Measurements from ENCODE around the gene HSDL1. TPM values are rescaled to one million over a fixed set of nuclear protein-coding genes. Genes with fewer than 3 reads are reported as not detected.
A peak's percentile ranks its signal among the peaks of the same experiment; 100 is the strongest.

Gene HSDL1
- total RNA-seq = 25.6 and 30.1 TPM in 2 replicates

DNA sequence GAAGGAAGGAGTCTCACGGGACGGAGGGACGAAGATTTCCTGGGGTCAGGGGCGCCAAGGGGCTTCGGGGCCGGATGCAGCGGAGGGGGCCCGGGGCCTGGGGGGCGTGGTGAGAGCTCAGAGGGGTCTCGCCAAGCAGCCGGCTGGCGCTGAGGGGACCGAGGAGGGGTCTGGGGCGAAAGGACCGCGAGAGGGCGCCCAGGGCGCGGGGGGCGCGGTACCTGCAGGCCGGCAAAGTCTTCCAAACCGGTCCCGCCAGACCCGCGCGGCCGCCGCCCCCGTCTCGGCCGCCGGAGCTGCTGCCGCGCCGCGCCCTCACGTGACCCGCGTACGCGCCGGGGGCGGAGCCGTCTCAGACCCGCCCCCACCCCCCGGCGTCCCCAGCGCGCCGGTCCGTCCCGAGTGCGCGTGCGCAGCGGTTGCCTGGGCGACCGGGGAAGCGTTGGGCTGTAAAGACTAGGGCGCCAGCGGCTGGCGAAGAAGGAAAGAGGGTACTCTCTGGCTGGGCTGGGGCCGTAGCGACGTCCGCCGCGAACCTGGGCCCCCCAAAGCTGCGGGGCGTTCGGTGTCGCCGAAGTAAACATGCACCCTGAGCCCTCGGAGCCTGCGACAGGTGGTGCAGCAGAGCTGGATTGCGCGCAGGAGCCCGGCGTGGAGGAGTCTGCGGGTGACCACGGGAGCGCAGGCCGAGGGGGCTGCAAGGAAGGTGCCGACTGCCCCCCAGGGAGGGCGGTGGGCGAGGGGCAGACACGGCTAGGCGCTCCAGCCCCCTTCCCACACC lies at the start of gene HSDL1, which contains the start of gene DNAAF1:
HSDL1 (minus strand) TSS at position 319 of the 781 bp plus-strand sequence. CDS start 13,856 bp downstream, outside the sequence.
DNAAF1 (plus strand) TSS at position 450 of the 781 bp plus-strand sequence; CDS start at position 583, 133 bp downstream.
- DNase-seq (ENCODE audit: low read depth, low spot score) = peak; percentile 8

DNA sequence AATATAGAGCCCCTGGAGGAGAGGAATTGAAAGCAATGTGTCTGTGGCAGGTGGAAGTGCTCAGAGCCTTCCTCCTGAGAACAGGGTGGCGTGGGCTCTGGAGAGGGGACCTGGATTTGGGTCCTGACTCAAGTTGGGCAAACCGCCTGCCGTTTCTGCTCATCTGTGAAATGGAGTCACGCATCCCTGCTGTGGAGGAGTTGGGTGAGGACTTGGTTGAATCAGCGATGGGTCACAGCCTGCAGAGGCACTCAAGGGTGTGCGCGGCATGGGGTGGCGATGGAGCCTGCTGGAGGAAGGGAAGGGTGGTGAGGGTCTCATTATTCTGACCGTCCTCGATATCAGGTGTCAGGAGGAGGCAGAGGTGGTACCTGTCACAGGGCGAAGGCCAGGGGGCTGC lies 49.0 kb upstream of the HSDL1 start:
- DNase-seq (ENCODE audit: low read depth, low spot score) = no peak

DNA sequence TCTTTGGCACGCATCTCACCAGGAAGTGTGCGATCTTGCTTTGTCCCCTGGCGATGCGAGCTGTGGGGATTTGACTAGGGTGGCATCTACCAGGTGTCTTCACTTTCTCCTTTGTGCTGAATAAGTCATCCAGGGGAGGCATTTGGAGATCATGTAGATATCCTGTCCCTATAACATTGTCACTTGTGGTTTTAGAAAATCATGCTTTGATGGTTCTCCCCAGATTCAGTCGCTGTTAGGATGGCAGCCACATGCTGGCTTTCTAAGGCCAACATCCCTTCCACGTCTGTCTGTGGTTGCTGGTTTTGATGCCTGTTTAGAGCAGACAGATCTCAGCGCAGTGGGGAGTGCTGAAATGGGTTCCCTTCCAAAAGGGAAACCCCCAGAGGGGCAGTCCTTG lies 48.5 kb upstream of the HSDL1 start:
- no peak for DNase-seq (ENCODE audit: low read depth, low spot score)

DNA sequence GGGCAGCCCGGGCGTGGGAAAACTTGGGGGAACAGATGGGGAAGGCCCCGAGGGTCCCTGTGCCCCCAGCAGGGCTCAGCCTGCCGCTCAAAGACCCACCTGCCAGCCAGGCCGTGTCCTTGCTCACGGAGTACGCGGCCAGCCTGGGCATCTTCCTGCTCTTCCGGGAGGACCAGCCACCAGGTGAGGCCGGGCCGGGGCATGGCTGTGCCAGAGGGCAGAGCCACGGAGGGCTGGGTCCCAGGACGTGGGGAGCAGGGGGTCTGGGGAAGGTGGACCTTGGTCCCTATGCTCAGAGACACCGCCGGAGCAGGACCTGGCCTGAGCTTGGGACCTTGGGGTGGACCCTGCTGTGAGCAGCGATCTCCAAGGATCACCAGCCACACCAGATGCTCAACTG lies 46.5 kb upstream of the HSDL1 start:
- DNase-seq (ENCODE audit: low read depth, low spot score) = no peak

DNA sequence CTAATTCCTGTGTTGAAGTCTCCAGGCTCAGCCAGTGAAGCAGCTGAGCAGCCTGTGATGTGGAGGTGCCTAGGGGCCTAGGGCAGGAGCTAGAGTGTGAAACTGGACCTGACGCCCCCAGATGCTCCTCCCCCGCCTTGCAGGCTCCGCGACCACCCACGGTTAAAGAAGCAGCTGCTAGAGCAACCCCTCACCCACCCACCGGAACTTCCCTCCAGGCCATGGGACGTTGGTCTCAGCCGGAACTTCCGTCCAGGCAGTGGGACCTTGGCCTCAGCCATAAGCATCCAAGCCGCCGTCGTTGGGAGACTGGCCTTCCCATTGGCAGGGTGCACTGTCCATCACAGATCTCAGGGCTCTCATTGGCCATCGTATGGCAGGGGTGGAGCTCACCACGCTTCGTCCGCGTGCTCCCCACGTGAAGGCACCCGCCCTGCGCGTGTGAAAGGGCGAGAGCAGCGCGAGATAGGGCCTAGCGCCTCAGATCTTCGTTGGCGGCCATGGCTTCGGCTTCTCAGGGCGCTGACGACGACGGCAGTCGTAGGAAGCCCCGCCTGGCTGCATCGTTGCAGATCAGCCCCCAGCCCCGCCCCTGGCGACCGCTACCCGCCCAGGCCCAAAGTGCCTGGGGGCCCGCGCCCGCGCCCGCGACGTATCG lies 45.9 kb upstream of the HSDL1 start, which contains the start of gene ADAD2:
ADAD2 (plus strand) TSS at position 427 of the 658 bp plus-strand sequence; CDS start at position 501, 74 bp downstream.
- DNase-seq (ENCODE audit: low read depth, low spot score) = no peak

DNA sequence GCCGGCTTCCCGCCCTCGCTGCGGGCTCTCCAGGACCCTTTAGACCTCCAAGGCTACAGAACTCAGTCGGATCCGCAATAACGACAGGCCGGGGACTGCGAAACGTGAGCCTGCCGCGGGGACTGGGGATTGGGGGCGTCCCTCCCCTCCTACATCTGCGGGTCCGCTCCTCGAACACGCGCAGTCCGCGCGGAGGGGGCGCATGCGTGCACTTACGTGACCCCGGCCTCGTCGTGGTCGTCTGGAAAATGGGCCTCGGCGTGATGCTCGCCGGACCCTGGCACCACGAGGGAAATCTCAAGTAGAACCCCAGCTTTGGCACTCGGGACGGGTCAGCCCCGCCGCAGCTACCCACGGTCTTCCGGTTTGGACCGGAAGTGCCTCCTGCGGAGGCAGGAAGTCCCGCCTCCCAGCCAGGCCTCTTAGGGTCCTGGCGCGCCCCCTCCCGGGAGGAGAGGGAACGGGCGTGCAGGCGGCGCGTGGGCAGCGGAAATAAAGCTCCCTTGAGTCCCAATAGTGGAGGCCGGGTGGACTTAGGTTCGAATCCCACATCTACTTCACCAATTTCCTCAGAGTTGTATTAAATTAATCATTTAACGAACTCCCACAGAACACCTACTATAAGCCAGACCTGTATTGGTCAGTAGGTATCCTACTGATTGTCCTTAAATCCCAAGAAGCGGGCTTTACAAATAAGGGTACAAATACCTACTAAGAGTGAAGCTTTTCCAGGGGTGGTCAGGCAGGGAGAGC lies 41.9 kb upstream of the HSDL1 start, which contains the start of gene TAF1C:
TAF1C (minus strand) TSS at position 373 of the 753 bp plus-strand sequence. CDS start 2,069 bp downstream, outside the sequence.
- DNase-seq (ENCODE audit: low read depth, low spot score) = peak; percentile 78

DNA sequence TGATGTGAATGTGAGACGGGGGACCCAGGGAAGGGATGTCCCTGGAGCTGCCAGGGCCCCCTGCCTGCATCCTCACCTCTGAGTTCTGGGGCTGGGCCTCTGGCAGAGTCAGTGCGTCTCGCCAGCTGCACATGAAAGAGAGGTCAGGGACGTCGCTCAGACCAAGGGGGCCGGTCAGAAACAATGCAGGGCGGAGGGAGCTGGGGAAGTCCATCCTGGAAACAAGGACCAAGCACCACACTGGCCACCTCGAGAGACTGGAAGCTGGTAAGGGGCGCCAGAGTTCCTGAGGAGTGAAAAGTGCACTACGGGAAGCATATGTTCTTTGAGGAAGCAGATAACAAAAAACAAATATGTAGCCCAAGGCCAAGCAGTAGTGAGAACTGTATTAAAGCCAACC lies 39.8 kb upstream of the HSDL1 start:
- DNase-seq (ENCODE audit: low read depth, low spot score) = peak; percentile 86

DNA sequence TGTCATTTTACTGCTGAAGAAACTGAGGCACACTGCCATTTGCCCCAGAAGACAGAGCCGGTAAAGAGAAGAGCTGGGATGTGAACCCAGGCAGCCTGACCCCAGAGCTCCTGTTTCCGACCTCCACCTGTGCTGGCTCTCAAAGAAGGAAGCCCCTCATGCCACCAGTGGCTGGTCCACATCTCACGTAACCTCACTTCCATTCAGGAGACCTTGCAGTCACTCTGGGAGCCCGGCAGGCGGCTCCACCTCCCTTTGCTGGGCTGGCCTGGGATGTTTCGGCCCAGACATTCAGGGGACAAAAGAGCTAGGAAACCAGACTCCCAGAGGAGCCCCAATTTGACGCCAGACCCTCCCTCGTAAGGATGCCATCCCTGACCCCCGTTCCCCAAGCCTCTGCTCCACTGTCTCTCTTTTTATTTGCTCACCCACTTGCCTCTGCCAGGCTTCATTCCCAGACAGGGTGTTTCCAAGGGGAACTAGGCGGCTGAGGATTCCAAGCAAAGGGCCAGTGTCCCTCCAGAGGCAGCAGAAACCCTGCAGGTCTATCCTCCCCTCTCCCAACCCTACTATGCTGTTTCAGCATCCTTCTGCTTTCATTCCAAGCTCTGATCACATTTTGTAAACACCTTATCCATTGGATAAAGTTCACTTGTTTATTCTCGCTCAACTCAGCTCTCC lies 39.1 kb upstream of the HSDL1 start:
- no peak for DNase-seq (ENCODE audit: low read depth, low spot score)

DNA sequence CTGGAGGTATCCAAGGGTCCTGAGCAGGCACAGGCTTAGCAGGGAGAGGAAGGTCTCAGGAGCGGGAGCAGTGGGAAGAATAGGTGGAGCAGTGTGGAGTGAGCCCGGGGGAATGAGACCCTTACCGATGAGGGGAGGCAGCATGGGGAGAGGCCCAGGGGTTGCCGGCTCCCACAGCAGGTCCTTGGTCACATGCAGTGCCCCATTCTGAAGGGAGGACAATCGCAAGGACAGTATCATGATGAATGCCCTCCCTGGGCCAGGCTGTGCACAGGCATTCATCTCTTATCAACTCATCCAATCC lies 38.5 kb upstream of the HSDL1 start:
- DNase-seq (ENCODE audit: low read depth, low spot score) = no peak

DNA sequence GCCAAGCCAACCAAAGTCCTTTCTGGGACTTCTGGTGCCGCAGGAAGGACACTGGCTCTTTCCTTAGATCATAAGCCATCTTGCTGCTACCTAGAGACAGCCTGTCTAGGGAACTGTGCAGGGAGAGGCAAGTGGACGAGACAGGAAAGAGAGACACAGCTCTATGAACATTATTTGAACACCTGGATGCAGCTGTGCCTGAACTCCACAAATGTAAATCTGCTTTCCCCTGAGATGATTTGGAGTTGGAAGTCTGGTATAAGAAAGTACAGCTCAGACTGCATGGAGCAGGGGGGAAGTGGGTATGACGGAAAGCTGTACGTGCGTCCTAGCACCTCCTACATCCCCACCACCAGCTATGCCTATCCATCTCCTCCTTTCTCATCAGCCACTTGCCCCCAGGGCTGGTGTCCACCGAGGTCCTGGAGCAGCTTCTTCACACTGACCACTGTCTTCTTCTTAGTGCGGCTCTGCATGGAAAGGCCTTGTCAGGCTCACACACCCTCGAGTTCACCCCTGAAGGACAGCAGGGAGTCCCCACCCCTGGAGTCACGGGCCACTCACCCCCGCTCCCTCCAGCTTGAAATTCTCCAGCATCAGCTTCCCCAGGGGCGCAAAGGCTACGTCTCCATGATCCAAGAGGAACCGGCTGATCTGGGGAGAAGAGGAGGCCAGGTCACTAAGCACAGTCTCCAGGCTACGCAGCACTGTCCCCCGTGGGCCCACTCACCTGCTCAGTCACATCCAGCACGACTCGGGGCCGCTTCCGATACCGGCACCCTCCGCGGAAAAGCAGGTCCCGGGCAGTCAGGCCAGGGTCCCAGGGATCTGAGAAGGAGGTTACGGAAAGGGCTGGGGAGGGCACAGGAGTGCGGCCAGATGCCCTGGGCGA lies 37.9 kb upstream of the HSDL1 start:
- no peak for DNase-seq (ENCODE audit: low read depth, low spot score)

DNA sequence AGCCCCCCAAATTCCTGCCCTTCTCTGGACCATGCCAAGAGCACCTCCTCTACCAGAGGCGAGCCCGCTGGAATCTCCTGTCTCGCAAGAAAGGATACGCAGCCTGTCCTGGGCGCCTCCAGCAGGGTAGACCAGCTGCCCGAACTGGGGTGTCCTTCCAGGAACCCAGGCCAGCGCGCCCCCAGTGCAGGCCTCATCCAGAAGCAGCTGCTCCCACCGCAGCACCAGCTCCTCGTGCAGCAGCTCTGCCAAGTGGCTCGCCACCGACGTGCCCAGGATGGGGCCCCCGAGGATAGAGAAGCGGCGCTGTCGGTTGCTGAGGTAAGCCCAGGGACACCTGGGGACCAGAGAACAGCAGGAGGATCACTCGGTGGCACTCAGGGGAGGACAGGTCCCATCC lies 37.1 kb upstream of the HSDL1 start:
- DNase-seq (ENCODE audit: low read depth, low spot score) = no peak

DNA sequence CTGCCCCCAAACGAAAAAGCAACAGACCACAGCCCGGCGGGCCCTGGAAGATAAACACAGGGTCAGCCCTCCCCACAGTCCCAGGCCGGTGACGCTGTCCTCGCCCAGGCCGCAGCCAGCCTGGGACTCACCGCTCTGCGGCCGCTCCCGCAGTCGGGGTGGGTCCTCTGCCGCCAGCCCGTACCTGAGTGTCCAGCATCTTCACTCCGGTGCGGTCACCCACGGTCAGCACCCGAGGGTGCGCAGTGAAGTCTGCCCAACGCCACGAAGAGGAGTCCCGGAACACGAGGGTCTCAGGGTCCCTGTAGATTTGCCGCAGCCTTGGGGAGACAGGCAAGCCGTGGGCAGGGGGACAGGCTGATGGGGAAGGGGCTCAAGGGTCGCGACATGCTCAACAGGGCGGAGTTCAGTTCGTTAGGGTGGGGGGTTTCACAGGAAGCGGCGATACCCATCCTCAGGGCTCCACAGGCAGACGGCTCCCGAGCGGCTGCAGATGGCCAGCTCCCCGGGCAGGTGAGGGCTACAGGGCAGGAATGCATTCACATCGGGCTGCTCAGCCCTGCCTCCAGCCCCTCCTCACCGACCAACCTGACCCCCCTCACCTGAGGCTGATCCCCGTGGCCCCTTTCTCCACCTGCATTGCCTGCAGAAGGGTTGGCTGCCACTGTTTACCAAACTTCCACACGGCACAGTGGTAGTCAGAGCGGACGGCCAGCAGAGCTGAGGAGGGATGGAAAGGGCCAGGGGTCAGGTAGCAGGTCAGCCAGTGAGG lies 36.4 kb upstream of the HSDL1 start:
- no peak for DNase-seq (ENCODE audit: low read depth, low spot score)

DNA sequence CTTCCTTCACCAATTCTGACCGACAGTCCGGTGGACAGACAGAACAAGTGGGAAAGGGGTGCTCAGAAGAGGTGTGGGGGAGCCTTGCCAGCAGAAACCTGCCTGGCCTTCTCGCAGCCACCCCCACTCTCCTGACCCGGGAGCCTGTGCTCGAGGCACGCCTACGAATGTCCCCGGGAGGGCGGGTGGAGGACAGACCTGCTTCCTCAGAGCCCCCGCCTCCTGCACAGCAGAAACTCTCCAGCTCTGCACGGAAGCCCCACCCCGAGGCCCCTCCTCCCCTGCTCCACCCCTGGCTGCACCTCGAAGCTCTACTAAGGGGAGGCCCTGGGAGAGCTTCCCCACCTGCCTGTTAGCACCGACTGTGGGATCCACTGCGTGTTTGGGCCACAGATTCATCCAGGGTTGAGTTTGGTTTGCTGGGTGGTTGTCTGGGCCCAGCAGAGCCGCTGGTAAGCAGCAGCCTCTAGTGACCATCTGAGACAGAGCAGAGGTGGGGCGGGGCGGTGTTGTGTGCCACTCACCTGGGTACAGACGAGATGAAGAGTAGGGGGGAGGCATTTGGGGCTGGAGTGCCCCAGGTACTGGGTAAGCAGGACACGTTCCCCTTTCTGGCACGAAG lies 35.7 kb upstream of the HSDL1 start:
- no peak for DNase-seq (ENCODE audit: low read depth, low spot score)

DNA sequence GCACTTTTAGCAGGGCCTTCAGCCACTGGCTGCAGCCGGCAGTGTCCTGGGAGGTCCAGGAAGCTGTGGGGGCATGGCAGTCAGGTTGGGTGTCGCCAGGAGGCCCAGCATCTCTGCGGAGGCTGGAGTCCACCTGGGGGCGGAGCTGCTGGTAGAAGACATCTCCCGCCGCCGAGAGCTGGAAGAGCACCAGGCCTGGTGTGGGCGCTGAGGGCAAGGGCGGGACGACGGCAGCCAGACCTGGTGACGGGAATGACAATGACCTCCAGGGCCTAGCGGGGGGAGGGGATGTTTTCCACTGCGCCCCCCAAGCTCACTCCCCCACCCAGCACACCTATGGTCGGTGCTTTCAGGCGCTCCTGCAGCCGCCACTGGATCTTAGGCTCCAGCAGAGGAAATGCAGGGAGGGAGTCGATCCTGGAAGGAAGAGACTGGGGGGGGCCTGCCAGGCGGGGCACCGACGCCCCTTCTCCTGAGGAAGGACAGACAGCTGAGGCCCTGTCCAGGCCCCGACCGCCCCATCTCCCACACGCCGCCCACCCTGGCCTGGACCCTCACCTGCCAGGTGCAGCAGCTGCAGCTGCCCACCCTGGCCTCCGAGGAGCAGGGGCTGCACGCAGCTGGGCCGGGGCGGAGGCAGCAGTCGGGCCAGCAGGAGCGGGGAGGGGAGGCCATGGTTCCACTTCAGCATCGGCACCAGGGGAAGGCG lies 34.8 kb upstream of the HSDL1 start:
- no peak for DNase-seq (ENCODE audit: low read depth, low spot score)

DNA sequence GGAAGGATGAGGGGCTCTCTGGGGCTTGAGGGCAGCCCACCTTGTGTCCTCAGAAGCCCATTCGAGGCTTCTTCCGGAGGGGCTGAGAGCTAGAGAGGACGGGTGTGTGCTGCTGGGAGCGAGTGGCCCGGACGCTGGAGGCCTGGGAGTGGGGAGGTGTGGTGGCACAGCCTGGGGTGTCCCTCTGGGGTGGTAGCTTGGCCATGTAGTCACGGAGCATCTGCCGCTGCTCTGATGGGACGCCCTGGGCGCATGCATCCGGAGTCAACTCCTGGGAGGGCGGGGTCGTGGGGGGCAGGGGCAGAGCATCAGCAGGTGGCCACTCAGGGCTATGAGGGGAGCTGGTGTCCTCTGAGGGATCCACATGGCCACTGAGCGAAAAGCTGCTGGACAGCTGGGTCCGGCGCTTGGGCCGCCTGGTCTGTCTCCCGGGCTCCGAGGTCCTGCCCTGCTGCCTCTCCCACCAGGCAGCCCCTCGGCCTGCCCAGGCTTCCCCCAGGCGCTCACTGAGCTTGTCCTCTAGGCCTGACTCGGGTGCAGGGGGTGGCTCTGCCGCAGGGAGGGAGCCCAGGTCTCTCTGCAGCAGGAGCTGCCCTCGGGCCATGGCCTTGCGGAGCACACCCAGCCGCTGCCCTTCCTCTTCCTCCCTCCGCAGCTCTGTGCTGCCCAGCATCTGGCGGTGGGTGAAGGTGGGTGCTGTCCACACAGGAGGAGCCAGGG lies 34.1 kb upstream of the HSDL1 start:
- DNase-seq (ENCODE audit: low read depth, low spot score) = no peak

DNA sequence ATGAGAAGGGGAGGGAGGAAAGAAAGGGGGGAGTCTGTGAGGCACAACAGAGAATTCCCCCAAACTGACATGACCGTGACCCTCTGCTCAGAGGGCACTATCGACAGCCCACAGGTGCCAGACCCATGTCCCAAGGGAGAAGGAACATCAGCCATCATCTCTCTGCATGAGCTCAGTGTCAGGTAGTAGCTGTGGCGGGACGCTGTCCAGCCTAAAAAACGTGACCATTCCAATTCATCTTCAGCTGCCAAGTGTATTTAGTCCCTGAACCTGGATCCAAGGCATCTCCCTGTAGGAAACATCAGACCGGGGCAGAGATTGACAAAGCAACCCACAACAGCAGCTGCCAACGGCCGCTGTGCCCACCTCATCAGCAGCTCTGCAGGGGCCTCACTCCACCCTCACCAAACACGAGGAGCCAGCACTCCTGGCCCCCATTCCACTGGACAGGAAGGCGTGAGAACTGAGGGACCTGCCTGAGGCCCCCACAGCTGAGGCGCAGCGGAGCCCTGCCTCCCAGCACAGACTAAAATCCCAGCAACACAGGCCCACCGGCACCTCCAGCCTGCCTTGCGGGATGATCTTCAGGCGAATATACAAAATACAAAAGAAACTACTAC lies 33.3 kb upstream of the HSDL1 start:
- DNase-seq (ENCODE audit: low read depth, low spot score) = no peak

DNA sequence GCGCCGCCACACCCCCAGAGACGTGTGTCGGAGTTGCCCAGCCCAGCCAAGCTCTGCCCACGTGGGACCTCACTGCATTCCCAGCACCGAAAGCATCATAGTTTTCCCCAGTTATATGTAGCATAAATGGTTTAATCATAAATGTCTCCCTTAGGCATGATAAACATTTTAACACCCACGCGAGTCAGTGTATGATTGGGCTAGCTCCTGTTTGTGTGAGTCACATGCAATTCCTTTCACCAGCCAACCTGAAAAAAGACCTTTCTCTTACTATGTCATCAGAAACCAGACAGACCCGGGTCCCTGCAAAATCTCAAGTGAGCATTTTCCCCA lies 32.7 kb upstream of the HSDL1 start:
- no peak for DNase-seq (ENCODE audit: low read depth, low spot score)

All from pulmonary artery endothelial cell (primary cell).